Thyroid gland (tissue), 4 donors: ENCODE data around the gene OR8J3.

Source experiments
- CTCF ChIP-seq, 6 experiments: fragments of 200-600 bp in 3 of 6; fragments of 450-650 bp in 3 of 6; sonication (generic) in 3 of 6; IDR thresholded peaks; one replicate each; pipeline ENCODE4 v1.5.1; 2016 to 2019; ENCODE audit warnings: antibody characterized with exemption in 6 of 6, mild to moderate bottlenecking in 2 of 6, inconsistent platforms in 1 of 6, moderate library complexity in 1 of 6
- POLR2A ChIP-seq, 2 donors: fragments of 450-650 bp; IDR thresholded peaks; one replicate each; pipeline ENCODE4 v1.6.1; 2017; ENCODE audit warnings: antibody characterized with exemption in 2 of 2, mild to moderate bottlenecking in 2 of 2, moderate library complexity in 1 of 2

GRCh38 chr11:56163804-56164203 is 23.8 kb upstream of the OR8J3 start:
- no peak for TF ChIP-seq CTCF (IDR thresholded peaks at IDR 0.05)
- no peak for TF ChIP-seq POLR2A (IDR thresholded peaks at IDR 0.05)
